Stimulated activated CD4-positive, alpha-beta T cell treated with anti-CD3 and anti-CD28 coated beads, Interleukin-4, amount 100 ng/mL, for 48 hours (primary cell): ENCODE results near the gene CSRP2.

ENCODE experiments used
- DNase-seq, 2 donors: peaks; one replicate each; pipeline ENCODE4 v3.0.0-alpha.2; 2020; ENCODE audit warnings: low read depth in 2 of 2

The CSRP2 gene

GRCh38 chr12:76891609-76892008 lies 12.8 kb upstream of the CSRP2 start:
- no peak for DNase-seq

DNA sequence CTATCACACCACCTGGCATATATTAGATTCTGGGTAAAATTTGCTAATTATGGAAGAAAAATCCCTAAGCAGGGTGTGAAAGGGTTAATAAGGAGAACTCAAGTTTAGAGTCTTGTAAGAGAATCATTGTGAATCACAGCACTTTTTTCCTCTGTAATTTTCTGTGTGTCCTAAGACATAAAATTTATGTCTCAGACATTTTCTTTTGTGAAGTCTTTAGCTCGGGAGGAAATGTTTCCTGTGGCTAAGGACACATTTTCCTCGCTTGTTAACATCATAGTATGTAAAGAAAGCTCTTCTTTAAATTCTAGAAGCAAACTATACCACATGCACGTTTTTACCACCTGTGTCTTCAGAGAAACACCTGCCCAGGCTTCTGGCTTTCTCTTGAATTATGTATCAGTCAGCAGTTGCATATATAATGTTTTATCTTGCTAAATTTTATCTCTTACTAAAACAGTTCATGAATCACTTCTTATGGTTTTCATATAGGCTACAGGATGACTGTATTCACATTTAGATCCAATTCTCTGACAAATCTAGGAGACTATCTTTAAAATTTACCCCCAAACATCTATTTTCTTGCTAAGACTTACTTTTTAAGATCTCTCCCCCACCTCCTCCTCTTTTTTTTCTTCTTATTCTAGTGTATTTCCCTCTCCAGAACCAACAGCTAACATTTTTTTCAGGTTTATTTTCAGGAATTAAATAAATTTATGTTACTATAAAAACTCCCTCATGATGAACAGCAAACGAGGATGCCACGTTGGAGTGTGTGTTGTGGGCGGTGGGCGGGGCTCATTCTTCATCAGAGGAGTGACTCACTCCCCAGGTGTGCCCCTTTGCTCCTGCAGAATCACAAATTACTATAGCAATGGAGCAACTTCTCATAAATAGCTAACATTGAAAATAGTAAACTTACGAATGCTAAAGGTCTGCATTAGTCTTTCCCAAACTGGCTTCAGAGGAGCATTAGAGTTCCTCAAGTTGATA lies 11.6 kb upstream of the CSRP2 start:
- DNase-seq, result peak; percentile 37 to 51

- no peak for DNase-seq
Observed at GRCh38 chr12:76888775-76889174, 10.0 kb upstream of the CSRP2 start.

DNA sequence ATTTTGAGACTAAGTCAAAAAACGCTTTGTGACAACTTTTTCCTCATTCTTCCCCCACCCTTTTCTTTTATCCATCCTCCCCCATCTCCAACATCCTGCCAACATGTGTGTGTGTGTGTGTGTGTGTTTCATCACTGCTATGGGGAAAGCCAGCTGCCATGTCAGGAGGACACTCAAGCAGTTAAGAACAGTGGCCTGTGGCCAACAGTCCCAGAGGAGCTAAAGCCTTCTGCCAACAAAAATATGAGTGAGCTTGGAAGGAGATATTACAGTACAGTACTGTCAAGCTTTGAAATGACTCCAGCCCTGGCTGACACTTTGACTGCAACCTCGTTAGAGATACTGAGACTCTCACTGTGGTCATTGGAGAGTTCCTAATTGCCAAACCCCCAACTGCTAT lies 5.0 kb upstream of the CSRP2 start:
- no peak for DNase-seq

GRCh38 chr12:76883151-76883550 lies 4.3 kb upstream of the CSRP2 start:
- no peak for DNase-seq

DNA sequence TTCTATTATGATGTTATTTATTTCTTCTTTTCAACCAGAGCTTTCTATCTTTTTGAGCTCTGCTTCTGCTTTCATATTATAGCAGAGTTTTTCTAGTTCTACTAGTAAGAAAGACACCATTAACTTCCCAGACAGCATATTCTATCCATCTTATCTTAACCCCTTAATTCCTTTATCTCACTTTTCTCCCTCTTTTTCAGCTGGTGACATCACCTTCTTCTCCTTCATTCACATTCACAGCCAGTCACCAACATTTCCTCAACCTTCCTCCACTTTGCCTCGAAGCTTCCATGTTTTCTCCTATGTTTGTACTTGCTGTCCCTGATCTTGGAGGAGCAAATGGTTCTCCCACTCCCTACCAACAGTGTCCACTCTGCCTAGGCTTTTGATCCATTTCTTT lies 3.5 kb upstream of the CSRP2 start:
- no peak for DNase-seq

DNA sequence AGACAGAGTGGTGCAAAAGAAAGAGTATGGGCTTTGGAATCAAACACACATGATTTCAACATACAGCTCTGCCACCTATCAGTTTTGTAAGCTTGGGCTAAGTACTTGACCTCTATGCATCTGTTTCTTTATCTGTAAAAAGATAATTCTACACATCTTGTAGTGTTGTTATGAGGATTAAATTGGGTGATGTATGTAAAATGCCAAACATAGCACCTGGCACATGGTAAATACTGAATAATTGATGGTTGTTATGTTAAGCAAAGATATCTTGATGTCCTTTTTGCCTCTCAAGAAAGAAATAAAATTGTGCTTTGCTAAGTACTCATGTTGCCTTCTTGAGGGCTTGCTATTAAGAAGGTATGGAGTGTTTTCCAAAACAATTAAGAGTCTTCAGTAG lies 2.3 kb upstream of the CSRP2 start:
- DNase-seq, result no peak

GRCh38 chr12:76880519-76881023 lies 1.8 kb upstream of the CSRP2 start:
- no peak for DNase-seq

- DNase-seq, result no peak
Observed at GRCh38 chr12:76879710-76880518, 1.1 kb upstream of the CSRP2 start.

DNA sequence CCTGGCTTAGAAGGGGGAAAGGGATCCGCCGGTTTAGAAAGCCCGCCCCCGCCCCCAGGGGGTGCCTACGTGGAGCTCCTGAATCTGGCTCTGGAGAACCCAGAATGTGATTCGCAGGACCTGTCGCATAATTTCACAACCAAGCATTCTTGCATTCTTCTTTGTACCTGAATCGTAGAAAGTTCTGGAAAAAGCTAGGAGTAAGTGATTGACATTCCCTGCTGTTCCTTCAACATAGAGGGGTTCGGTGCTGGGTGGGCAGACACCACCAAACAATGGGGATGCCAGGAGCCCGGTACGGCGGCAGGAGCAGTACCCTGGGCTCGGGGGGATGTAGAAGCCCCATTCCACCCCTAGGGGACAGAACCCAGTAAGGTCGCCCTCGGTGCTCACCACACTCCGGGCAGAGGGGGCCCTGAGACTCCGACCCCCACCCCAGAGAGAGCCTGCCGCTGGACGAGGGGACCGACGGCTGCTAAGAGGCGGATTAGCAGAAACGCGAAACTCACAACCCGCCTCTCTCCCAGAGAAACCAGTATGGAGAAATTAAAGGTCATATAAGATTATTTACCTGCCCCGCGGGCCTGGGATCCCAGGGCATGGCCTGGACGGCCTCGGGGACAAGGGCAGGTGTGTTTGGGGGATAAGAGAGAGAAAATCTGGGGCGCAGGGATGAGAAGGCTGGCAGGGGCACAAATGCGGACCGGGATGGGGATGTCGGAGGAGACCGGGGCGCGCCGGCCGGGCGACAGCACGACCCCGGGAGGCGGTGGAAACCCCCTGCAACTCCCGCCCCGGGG lies 520 bp downstream of the CSRP2 start:
- DNase-seq, result no peak

DNA sequence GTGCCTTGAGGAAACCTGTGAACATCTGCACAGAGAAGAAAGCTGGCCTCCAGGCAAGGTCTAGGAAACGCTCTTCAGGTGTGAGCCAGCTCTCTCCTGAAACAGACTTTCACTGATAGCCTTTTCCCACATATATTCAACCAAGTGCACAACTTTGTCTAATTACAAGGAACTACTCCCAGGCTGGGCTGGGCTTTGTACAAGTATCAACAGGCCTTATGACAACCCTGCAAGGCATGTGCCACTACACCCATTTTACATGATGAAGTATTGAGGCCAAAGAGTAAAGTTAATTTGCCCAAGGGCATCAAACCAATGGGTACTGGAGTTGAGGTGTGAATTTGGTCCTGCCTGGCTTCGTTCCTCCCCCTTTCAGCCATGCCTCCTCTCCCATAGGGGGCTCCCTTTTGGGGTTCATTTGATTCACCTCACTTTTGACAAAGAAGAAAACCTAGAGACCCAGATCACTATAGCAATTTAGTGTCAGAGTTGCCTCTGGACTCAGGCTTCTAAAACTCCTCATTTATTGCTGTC lies 2.1 kb downstream of the CSRP2 start:
- DNase-seq, result no peak

DNA sequence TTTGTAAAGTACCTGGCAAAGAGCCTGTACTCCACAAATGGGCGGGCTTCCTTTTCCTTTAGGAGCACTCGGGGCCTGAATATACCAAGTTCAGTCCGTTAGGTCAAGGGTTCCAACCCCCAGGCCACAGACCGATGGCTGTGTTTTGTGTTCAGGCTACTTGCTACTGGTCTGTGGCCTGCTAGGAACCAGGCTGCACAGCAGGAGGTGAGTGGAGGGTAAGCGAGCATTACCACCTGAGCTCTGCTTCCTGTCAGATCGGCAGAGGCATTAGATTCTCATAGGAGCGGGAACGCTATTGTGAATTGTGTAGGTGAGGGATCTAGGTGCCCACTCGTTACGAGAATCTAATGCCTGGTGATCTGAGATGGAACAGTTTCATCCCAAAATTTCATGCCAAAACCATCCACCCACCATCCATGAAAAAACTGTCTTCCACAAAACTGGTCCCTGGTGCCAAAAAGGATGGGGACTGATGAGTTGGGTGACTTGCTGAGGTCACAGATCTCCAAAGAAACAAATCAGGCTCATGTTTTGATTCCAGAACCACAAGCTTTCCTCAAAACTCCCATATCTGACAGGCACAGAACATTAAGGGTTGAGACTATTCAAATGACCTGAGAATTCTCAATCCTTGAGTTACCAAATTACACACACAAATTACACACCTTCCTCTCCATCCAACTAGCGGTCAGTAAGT lies 4.2 kb downstream of the CSRP2 start:
- no peak for DNase-seq

- DNase-seq, result no peak
Observed at GRCh38 chr12:76874027-76874426, 4.8 kb downstream of the CSRP2 start.

DNA sequence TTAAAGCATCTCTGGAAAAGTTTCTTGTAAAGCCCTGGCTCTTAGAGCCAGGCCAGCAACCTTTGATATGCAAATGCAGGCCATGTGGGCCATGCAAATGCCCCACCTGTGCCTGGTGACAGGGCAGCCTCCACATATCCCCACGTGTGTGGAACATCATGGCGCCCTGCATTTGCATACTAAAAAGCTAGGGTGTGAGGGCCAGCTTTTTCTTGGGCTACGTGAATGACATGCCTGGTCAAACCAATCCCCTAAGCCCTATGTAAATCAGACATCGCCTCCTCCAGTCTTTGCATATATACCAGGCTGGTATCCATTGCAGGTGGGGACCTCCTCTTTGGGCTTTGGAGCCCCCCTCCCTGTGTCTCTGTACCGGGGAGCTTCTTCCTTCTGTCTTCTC lies 6.4 kb downstream of the CSRP2 start:
- DNase-seq, result no peak

GRCh38 chr12:76871742-76872141 lies 7.1 kb downstream of the CSRP2 start:
- DNase-seq, result no peak

DNA sequence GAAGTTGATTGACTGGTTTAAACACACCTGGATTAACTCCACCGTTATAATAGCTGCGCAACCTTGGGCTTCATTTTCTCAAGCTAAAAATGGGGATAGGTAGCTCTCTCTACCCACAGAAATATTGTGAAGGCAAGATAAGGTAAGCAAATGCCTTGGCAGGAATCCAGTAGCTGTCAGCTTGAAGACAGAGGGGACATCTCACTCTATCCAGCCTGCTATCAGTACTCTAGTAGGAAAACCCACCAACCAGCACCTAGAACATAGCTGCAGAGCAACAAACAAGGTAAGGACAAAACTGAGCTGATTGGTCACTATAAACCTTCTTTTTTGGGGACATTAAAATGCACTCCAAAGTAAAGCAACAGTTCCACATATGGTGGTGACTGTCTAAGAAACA lies 7.7 kb downstream of the CSRP2 start:
- no peak for DNase-seq

GRCh38 chr12:76866726-76867125 lies 12.1 kb downstream of the CSRP2 start:
- no peak for DNase-seq

DNA sequence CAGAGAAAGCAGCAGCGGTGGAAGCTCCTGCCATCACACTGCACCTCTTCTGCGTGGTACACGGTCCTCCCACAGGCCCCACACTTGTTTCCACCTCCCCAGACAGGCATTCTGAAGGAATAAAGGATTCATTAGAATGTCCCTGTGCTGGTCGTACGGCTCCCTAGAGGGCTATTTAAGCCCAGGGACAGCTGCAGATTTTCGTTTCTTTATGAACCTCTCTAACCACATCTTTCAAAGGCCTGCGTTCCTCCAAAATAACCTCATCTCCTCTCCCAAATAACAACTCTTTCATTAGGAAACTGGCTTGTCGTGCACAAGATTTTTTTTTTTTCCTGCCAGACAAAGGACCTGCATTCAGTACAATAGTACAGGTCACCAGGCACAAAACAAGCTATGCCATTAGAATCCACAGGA lies 12.7 kb downstream of the CSRP2 start:
- DNase-seq, result no peak

DNA sequence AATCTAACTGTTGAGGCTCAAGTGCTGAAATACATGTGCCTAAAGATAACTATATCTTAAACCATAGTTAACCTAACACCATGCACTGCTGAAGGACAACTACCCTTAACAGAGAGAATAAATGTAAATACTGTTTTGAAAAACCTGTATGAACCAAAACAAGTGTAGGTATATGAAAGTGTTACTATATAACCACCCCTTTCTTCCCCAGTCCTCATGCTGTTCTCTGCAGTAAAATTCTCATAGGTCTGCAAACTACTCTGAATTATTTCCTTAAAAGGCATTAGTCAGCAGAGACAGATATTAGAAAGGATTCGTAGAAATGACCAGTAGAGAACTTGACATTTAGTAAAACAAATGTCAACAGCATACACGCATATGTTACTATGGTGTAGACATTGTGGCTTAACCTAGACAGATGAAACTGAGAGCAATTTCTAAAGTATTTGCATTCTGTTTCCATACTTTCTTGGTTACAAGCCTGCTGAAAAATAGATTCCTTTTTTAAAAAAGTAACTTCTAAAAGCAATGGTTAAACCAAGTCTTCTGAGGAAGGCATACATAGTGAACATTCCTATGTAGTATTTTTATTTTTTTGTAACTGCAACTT lies 13.9 kb downstream of the CSRP2 start:
- no peak for DNase-seq

DNA sequence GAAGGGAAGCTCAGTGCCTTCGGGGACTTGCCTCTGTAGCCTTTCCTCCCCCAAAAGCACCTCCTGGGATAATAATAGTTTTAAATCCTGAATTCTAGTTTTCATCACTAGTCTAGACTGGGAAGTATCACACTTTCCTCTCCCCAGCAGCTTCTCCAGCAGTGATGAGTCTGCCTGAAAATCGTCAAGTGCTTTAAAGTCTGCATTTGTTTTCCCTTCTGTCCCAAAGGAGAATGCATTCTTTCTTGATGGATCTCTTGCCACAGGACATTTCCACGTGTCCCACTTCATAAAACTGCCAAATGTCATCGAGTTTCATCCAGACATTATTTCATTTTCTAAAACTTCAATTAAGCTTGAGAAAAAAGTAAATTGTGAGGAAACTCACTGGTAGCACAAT lies 15.0 kb downstream of the CSRP2 start:
- DNase-seq, result no peak
